ENCODE measurements around the gene MUL1. TPM values are rescaled to one million over a fixed set of nuclear protein-coding genes. Genes with fewer than 3 reads are reported as not detected.

MUL1 gene
- total and polyA plus RNA-seq, 2 of the 4 experiments (the other 2 are of a cell fraction) = 20.7 to 21.1 TPM

- in situ Hi-C loops (cut with MboI; ENCODE audit: low sequenced_read_pairs) (no loop called here), dilution Hi-C loops (cut with HindIII; ENCODE audit: low sequenced_read_pairs, unreplicated experiment) (no loop called here), intact Hi-C loops (cut with micrococcal nuclease) (no loop called here)
- H2AK9ac ChIP-seq (replicated peaks; ENCODE audit: low read depth, low read length, poor library complexity) = no peak overlapping the region
- H3K4me2 ChIP-seq (ENCODE audit: low read depth, low read length) = no peak overlapping the region
- H2AFZ ChIP-seq (replicated peaks; ENCODE audit: low read length, poor library complexity) = no peak overlapping the region
- H3K9me1 ChIP-seq (ENCODE audit: insufficient read depth, low read length) = peaks cover 10% of the 10 kb centered on the region; the same call in 1 of the 2 replicates
- no peak overlapping the region for H3K56ac ChIP-seq (ENCODE audit: extremely low read depth, insufficient read depth, low read length)
- H3K9ac ChIP-seq (ENCODE audit: low read depth, low read length) = no peak overlapping the region
- no peak overlapping the region for H3K18ac ChIP-seq (ENCODE audit: low read depth, low read length)
- no peak overlapping the region for H2BK120ac ChIP-seq (ENCODE audit: low read depth, low read length)
- no peaks in the 10 kb centered on the region for H3K36me3 ChIP-seq (ENCODE audit: control insufficient read depth, insufficient read depth, low read length)
- H4K8ac ChIP-seq (ENCODE audit: low read depth in 2 of 2, low read length in 2 of 2) = no peak overlapping the region
- H3K27me3 ChIP-seq (ENCODE audit: control insufficient read depth, insufficient read depth, low read length) = peaks cover 27% of the 10 kb centered on the region
- no peak overlapping the region for H3K4me3 ChIP-seq (ENCODE audit: insufficient read depth, low read depth, low read length)
- DNase-seq = no peak
- H3K23ac ChIP-seq (ENCODE audit: low read depth, low read length) = peak overlapping the region; percentile 35; the same call in 1 of the 2 replicates
- WGBS, 2 experiments (ENCODE audit: extremely low coverage in 2 of 2, insufficient read length in 1 of 2) = 61% methylated on average over 3 of the region's 4 CpGs; no CpG with 5 or more reads in 1 of the 2 experiments
- ChIA-PET POLR2A (ENCODE audit: unreplicated experiment) (no interaction called here), CTCF (no interaction called here)
- H2BK15ac ChIP-seq (ENCODE audit: low read depth, low read length) = no peak overlapping the region
- peak overlapping the region; percentile 75 for H2BK5ac ChIP-seq (ENCODE audit: low read depth, low read length, poor library complexity, severe bottlenecking)
- no peaks in the 10 kb centered on the region for H4K20me1 ChIP-seq (ENCODE audit: insufficient read depth, low read length)
- TF ChIP-seq USF2 (IDR thresholded peaks at IDR 0.05; ENCODE audit: low read depth, low read length) = no peak
- no peak for TF ChIP-seq RCOR1 (IDR thresholded peaks at IDR 0.05; ENCODE audit: insufficient replicate concordance, low read length)
- TF ChIP-seq SMC3 (IDR thresholded peaks at IDR 0.05; ENCODE audit: low read depth, low read length) = no peak
- TF ChIP-seq, protein P1, sequence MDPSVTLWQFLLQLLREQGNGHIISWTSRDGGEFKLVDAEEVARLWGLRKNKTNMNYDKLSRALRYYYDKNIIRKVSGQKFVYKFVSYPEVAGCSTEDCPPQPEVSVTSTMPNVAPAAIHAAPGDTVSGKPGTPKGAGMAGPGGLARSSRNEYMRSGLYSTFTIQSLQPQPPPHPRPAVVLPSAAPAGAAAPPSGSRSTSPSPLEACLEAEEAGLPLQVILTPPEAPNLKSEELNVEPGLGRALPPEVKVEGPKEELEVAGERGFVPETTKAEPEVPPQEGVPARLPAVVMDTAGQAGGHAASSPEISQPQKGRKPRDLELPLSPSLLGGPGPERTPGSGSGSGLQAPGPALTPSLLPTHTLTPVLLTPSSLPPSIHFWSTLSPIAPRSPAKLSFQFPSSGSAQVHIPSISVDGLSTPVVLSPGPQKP (IDR thresholded peaks at IDR 0.05; ENCODE audit: borderline replicate concordance, low read depth, low read length) = no peak
- TF ChIP-seq RAD21 (IDR thresholded peaks at IDR 0.05; ENCODE audit: low read length) = no peak
- no peak for TF ChIP-seq BHLHE40 (IDR thresholded peaks at IDR 0.05; ENCODE audit: low read depth, low read length)
- no peak for TF ChIP-seq POLR2A (IDR thresholded peaks at IDR 0.05; ENCODE audit: low read depth, low read length)
- TF ChIP-seq CHD1 (IDR thresholded peaks at IDR 0.05; ENCODE audit: low read depth, low read length) = no peak
- TF ChIP-seq NFE2L2 (IDR thresholded peaks at IDR 0.05; ENCODE audit: low read depth, low read length) = no peak
- no peak for TF ChIP-seq MAFK (IDR thresholded peaks at IDR 0.05; ENCODE audit: low read depth, low read length)
- TF ChIP-seq MXI1 (IDR thresholded peaks at IDR 0.05; ENCODE audit: borderline replicate concordance, low read depth, low read length) = no peak
- TF ChIP-seq CEBPB (IDR thresholded peaks at IDR 0.05; ENCODE audit: low read depth, low read length) = no peak
- TF ChIP-seq, protein P2, sequence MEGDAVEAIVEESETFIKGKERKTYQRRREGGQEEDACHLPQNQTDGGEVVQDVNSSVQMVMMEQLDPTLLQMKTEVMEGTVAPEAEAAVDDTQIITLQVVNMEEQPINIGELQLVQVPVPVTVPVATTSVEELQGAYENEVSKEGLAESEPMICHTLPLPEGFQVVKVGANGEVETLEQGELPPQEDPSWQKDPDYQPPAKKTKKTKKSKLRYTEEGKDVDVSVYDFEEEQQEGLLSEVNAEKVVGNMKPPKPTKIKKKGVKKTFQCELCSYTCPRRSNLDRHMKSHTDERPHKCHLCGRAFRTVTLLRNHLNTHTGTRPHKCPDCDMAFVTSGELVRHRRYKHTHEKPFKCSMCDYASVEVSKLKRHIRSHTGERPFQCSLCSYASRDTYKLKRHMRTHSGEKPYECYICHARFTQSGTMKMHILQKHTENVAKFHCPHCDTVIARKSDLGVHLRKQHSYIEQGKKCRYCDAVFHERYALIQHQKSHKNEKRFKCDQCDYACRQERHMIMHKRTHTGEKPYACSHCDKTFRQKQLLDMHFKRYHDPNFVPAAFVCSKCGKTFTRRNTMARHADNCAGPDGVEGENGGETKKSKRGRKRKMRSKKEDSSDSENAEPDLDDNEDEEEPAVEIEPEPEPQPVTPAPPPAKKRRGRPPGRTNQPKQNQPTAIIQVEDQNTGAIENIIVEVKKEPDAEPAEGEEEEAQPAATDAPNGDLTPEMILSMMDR (conservative IDR thresholded peaks at IDR 0.05; ENCODE audit: low read depth, low read length) = no peak
- TF ChIP-seq FOS (IDR thresholded peaks at IDR 0.05; ENCODE audit: low read depth, low read length) = no peak
- TF ChIP-seq MAZ (IDR thresholded peaks at IDR 0.05; ENCODE audit: borderline replicate concordance, low read depth, low read length) = no peak
- H3K4me1 ChIP-seq (ENCODE audit: control insufficient read depth, insufficient read depth, low read length) = no peaks in the 10 kb centered on the region
- no peak overlapping the region for H4K5ac ChIP-seq (ENCODE audit: low read depth, low read length)
- no peak overlapping the region for H3K4ac ChIP-seq (ENCODE audit: low read depth, low read length)
- H2BK20ac ChIP-seq (ENCODE audit: low read depth, low read length) = no peak overlapping the region
- ATAC-seq (ENCODE audit: low read depth) = no peak
- no peak overlapping the region for H3K27ac ChIP-seq (ENCODE audit: insufficient read depth, low read length)
- H2AK5ac ChIP-seq (ENCODE audit: low read depth, low read length) = peak overlapping the region; percentile 27; the same call in 1 of the 2 replicates
- H4K91ac ChIP-seq (ENCODE audit: insufficient read depth, low read depth, low read length) = no peak overlapping the region
- H3K14ac ChIP-seq (replicated peaks; ENCODE audit: low read depth, low read length) = no peak overlapping the region; the same call in 1 of the 2 replicates
- H3K79me1 ChIP-seq (ENCODE audit: low read depth in 1 of 2, low read length in 2 of 2) = no peaks in the 10 kb centered on the region
- H3K9me3 ChIP-seq (ENCODE audit: control insufficient read depth, insufficient read depth, low read length) = no peaks in the 10 kb centered on the region
- BruUV-seq (replicated peaks) = no TSS peak
Measured at GRCh38 chr1:20454004-20454403, 53.9 kb downstream of the MUL1 start.

Measured in IMR-90 (cell line).